Body of pancreas (tissue), 4 donors: ENCODE measurements around the gene THOC5. TPM values are rescaled to one million over a fixed set of nuclear protein-coding genes. Genes with fewer than 3 reads are reported as not detected.

ENCODE experiments used
- ATAC-seq: fragments of 150-250 bp; one replicate; pipeline ENCODE4 v1.9.1; 2016
- DNase-seq, 4 donors: peaks; one replicate each; pipeline ENCODE4 v3.0.0-alpha.2; 2019
- H3K27ac ChIP-seq, 4 donors: fragments of 200-600 bp; sonication (generic); 1 replicate in 3 of 4; 2 replicates in 1 of 4; pipeline versions ENCODE4 v1.5.1 to v1.6.1; 2016 to 2019; ENCODE audit warnings: mild to moderate bottlenecking in 1 of 4, mixed read lengths in 1 of 4, moderate library complexity in 1 of 4
- H3K27me3 ChIP-seq, 2 donors: fragments of 200-600 bp; sonication (generic); one replicate each; pipeline ENCODE4 v1.6.0; 2016; ENCODE audit warnings: mild to moderate bottlenecking in 1 of 2
- H3K36me3 ChIP-seq, 2 donors: fragments of 200-600 bp; sonication (generic); replicated peaks in 1 of 2; 2 replicates each; pipeline ENCODE4 v1.5.1; 2016; ENCODE audit warnings: low read depth in 2 of 2; ENCODE audit not compliant: insufficient read depth in 1 of 2
- H3K4me1 ChIP-seq: fragments of 200-600 bp; sonication (generic); one replicate; pipeline ENCODE4 v1.6.0; 2016
- H3K4me3 ChIP-seq, 2 donors: fragments of 200-600 bp; sonication (generic); 1 replicate in 1 of 2; 2 replicates in 1 of 2; pipeline ENCODE4 v1.5.1; 2016 to 2019
- H3K9me3 ChIP-seq, 3 donors: fragments of 200-600 bp; sonication (generic); 1 replicate in 2 of 3; 2 replicates in 1 of 3; pipeline ENCODE4 v1.5.1; 2016
- POLR2A ChIP-seq, 3 donors: fragments of 450-650 bp; IDR thresholded peaks; one replicate each; pipeline ENCODE4 v1.6.1; 2016; ENCODE audit warnings: antibody characterized with exemption in 3 of 3, mild to moderate bottlenecking in 2 of 3
- WGBS, 2 donors: methylation state at CpG; one replicate each; pipeline ENCODE4 v1.1.5; 2017; 5-methylcytosine and 5-hydroxymethylcytosine counted together
- intact Hi-C: fragments of 100-400 bp; cut with DNase I; formaldehyde crosslinking; loops from one replicate; pipeline ENCODE4 v1.15.1; 2023
- total RNA-seq, 2 donors: library from RNA; depleted of rRNA; stranded (reverse); fragments of >200 nt; gene quantifications; one replicate each; pipeline ENCODE4 v1.1.0, GENCODE V29; 2016
- TF ChIP-seq, protein P1 (sequence below), 7 experiments: fragments of 450-650 bp in 4 of 7; fragments of 200-600 bp in 3 of 7; sonication (generic) in 3 of 7; IDR thresholded peaks; one replicate each; pipeline ENCODE4 v1.5.1; 2016 to 2019; ENCODE audit warnings: antibody characterized with exemption in 7 of 7

THOC5 gene
- total RNA-seq, 2 donors from 2014 or later = 20.0 to 29.0 TPM

GRCh38 chr22:29580200-29580810 is 26.7 kb upstream of the THOC5 start:
- Histone ChIP-seq H3K27me3 (no peaks in the 10 kb centered on the region), H3K4me1 (peaks cover 18% of the 10 kb centered on the region), H3K36me3 (no peaks in the 10 kb centered on the region), H3K27ac (peak overlapping the region; percentile 21 to 65 (median 58)), H3K9me3 (no peaks in the 10 kb centered on the region), H3K4me3 (peak overlapping the region; percentile 61 to 63)
- intact Hi-C loops = no loop called here
- 17 to 21% methylated on average over 7 to 8 of the region's 8 CpGs for WGBS, 2 donors
- DNase-seq = peak; percentile 17 to 50 (median 32)
- ATAC-seq = peak; percentile 15
- TF ChIP-seq, protein P1, sequence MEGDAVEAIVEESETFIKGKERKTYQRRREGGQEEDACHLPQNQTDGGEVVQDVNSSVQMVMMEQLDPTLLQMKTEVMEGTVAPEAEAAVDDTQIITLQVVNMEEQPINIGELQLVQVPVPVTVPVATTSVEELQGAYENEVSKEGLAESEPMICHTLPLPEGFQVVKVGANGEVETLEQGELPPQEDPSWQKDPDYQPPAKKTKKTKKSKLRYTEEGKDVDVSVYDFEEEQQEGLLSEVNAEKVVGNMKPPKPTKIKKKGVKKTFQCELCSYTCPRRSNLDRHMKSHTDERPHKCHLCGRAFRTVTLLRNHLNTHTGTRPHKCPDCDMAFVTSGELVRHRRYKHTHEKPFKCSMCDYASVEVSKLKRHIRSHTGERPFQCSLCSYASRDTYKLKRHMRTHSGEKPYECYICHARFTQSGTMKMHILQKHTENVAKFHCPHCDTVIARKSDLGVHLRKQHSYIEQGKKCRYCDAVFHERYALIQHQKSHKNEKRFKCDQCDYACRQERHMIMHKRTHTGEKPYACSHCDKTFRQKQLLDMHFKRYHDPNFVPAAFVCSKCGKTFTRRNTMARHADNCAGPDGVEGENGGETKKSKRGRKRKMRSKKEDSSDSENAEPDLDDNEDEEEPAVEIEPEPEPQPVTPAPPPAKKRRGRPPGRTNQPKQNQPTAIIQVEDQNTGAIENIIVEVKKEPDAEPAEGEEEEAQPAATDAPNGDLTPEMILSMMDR (IDR thresholded peaks at IDR 0.05) = no peak
- no peak for TF ChIP-seq POLR2A (IDR thresholded peaks at IDR 0.05)

DNA sequence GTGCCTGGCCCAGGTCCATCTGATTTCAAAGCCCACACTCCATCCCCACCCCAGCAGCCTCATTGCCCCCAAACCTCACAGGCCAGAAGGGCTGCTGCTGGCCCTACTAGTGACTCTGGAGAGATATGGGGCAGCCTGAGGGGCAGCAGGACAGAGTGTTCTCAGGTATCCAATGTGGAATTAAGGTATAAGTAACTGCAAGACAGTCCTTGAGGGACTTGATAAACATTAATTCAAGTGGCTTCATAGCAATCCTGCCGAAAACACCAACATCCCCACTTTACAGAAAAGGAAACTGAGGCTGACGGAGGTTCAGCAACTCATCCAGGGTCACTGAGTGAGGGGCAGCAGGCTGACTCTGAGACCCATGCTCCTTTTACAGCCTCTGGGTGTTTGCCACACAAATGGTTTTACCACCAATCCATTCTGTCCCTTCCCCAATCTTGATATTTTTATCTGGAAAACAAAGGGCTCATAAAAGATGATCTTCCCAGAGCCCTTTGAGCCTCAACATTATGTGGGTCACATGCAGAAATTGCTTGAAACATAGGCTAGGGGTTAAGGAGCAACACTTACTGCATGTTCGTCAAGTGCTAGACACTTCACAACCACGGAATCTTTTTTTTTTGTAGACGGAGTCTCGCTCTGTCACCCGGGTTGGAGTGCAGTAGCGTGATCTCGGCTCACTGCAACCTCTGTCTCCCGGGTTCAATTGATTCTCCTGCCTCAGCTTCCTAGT is 25.1 kb upstream of the THOC5 start:
- Histone ChIP-seq H3K4me1 (peaks cover 18% of the 10 kb centered on the region), H3K9me3 (no peaks in the 10 kb centered on the region), H3K36me3 (no peaks in the 10 kb centered on the region), H3K27ac (no peak overlapping the region), H3K4me3 (no peak overlapping the region), H3K27me3 (no peaks in the 10 kb centered on the region)
- intact Hi-C loops = no loop called here
- DNase-seq = no peak
- TF ChIP-seq, protein P1 (IDR thresholded peaks at IDR 0.05) = no peak
- no peak for TF ChIP-seq POLR2A (IDR thresholded peaks at IDR 0.05)
- WGBS, 2 donors = 82 to 83% methylated on average over 10 of the region's 10 CpGs
- ATAC-seq = no peak

GRCh38 chr22:29574762-29575450 is 21.3 kb upstream of the THOC5 start:
- no peak for TF ChIP-seq POLR2A (IDR thresholded peaks at IDR 0.05)
- TF ChIP-seq, protein P1 (IDR thresholded peaks at IDR 0.05) = no peak
- intact Hi-C loops = no loop called here
- Histone ChIP-seq H3K36me3 (peaks cover 0 to 2% of the 10 kb centered on the region in 2 donors), H3K4me1 (peaks cover under 1% of the 10 kb centered on the region), H3K9me3 (no peaks in the 10 kb centered on the region), H3K27me3 (no peaks in the 10 kb centered on the region), H3K27ac (no peak overlapping the region), H3K4me3 (no peak overlapping the region)
- ATAC-seq (no peak), DNase-seq (no peak)
- WGBS, 2 donors = 75 to 85% methylated on average over 7 of the region's 7 CpGs

DNA sequence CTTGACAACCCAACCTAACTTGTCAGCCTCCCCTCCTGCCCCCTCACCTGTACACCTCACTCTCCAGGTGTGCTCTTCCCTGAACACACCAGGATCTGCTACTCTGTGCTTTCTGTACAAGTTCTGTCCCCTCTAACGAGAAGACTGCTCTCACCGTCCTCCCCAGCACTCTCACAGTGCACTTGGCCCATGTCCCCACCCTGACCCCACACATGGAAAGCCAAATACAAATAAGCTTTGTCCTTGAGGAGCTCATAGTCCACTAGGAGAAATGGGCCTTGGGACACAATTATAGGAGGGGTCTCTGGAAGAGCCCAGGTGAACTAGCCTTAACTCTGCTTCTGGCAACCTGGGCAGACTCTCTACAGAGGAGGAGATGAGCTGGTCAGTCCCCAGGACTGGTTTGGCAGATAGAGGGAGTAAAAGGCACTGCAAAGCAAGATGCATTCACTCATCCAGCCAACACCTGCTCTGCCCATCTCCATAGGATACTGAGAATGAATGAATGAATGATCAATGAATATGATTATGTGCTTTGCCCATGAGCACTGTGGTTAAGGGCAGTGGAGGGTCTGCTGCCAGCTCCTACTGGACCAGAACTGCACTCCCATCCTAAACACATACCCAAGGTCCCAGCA is 17.5 kb upstream of the THOC5 start:
- intact Hi-C loops = no loop called here
- WGBS, 2 donors = 72 to 86% methylated on average over 2 of the region's 2 CpGs
- no peak for ATAC-seq

More for the DNA sequence above, 17.5 kb upstream of the THOC5 start:
- Histone ChIP-seq H3K27ac (no peak overlapping the region), H3K36me3 (peaks cover 0 to 7% of the 10 kb centered on the region in 2 donors), H3K4me1 (no peaks in the 10 kb centered on the region), H3K4me3 (no peak overlapping the region), H3K9me3 (no peaks in the 10 kb centered on the region), H3K27me3 (no peaks in the 10 kb centered on the region)
- no peak for TF ChIP-seq POLR2A (IDR thresholded peaks at IDR 0.05)
- TF ChIP-seq, protein P1 (IDR thresholded peaks at IDR 0.05) = no peak
- DNase-seq = no peak
